Neural crest cell (in vitro differentiated cells): ENCODE measurements around the gene ARL6IP1. TPM values are rescaled to one million over a fixed set of nuclear protein-coding genes. Genes with fewer than 3 reads are reported as not detected.
"Not testable (repeated sequence)": the region's sequence is repeated elsewhere in the genome, so short reads cannot be mapped to it uniquely, and the experiment has no call there.

Experiments used
- DNase-seq: peaks from one replicate; pipeline ENCODE4 v3.0.0; 2021; ENCODE audit warnings: low read depth, mixed read lengths, low spot score
- H3K27ac Mint-ChIP-seq: one replicate; pipeline ENCODE4 v1.8.0; 2021; ENCODE audit warnings: mild to moderate bottlenecking, mixed read lengths; ENCODE audit not compliant: unreplicated experiment
- H3K27me3 Mint-ChIP-seq: 2 replicates; pipeline ENCODE4 v1.8.0; 2021; ENCODE audit warnings: low read depth, mild to moderate bottlenecking, mixed read lengths
- H3K36me3 Mint-ChIP-seq: 2 replicates; pipeline ENCODE4 v1.8.0; 2021; ENCODE audit warnings: low read depth, mild to moderate bottlenecking, mixed read lengths
- H3K4me1 Mint-ChIP-seq: 2 replicates; pipeline ENCODE4 v1.8.0; 2021; ENCODE audit warnings: mixed read lengths
- H3K4me3 Mint-ChIP-seq: one replicate; pipeline ENCODE4 v1.8.0; 2021; ENCODE audit warnings: mild to moderate bottlenecking, mixed read lengths
- H3K9me3 Mint-ChIP-seq: 2 replicates; pipeline ENCODE4 v1.8.0; 2021; ENCODE audit warnings: mixed read lengths
- CTCF ChIP-seq: fragments of 200-600 bp; sonication (generic); conservative IDR thresholded peaks from 2 replicates; pipeline ENCODE4 v1.5.0; 2021; ENCODE audit warnings: antibody characterized with exemption, mild to moderate bottlenecking
- total RNA-seq: library from RNA; stranded (reverse); gene quantifications from 2 replicates; pipeline ENCODE4 v1.2.1, GENCODE V29; 2021

The ARL6IP1 gene
- total RNA-seq, 1 donor from 2014 or later = 211 TPM

- not testable (repeated sequence) for H3K4me3 Mint-ChIP-seq, H3K27ac Mint-ChIP-seq, H3K9me3 Mint-ChIP-seq, H3K27me3 Mint-ChIP-seq, H3K4me1 Mint-ChIP-seq, H3K36me3 Mint-ChIP-seq
- peak; percentile 23 for DNase-seq
- TF ChIP-seq CTCF = peak; percentile 73
Measured at GRCh38 chr16:18759598-18760520, 41.5 kb downstream of the ARL6IP1 start.

- H3K27me3 Mint-ChIP-seq, H3K9me3 Mint-ChIP-seq, H3K4me3 Mint-ChIP-seq, H3K36me3 Mint-ChIP-seq, DNase-seq, H3K4me1 Mint-ChIP-seq, H3K27ac Mint-ChIP-seq: not testable (repeated sequence)
Measured at GRCh38 chr16:18757960-18758660, 43.2 kb downstream of the ARL6IP1 start.

- H3K27me3 Mint-ChIP-seq, DNase-seq, H3K27ac Mint-ChIP-seq, H3K9me3 Mint-ChIP-seq, H3K4me3 Mint-ChIP-seq, H3K36me3 Mint-ChIP-seq, H3K4me1 Mint-ChIP-seq: not testable (repeated sequence)
Measured at GRCh38 chr16:18756639-18757038, 44.7 kb downstream of the ARL6IP1 start.

GRCh38 chr16:18742870-18743269 is 58.5 kb downstream of the ARL6IP1 start:
- not testable (repeated sequence) for H3K36me3 Mint-ChIP-seq, H3K4me3 Mint-ChIP-seq, H3K27me3 Mint-ChIP-seq, H3K4me1 Mint-ChIP-seq, H3K9me3 Mint-ChIP-seq, H3K27ac Mint-ChIP-seq, DNase-seq

Other genes with a start within 250 kb of the ARL6IP1 start
- 84.7 and 86.7 TPM in 2 replicates for gene NOMO2, start 239.5 kb downstream of the ARL6IP1 start, total RNA-seq
- 1,697 and 1,736 TPM in 2 replicates for gene RPS15A, start 11.2 kb downstream of the ARL6IP1 start, total RNA-seq
- gene SMG1, start 124.9 kb upstream of the ARL6IP1 start, total RNA-seq = 87.1 and 93.3 TPM in 2 replicates
- 3.1 and 3.9 TPM in 2 replicates for gene TMC7, start 182.4 kb upstream of the ARL6IP1 start, total RNA-seq